HEK293T (cell line): ENCODE results near the gene CDC123.

ENCODE experiments used
- ARNT ChIP-seq: fragments of 450-650 bp; IDR thresholded peaks from 2 replicates; pipeline ENCODE4 v1.6.1; 2017; ENCODE audit warnings: mild to moderate bottlenecking
- BHLHE40 ChIP-seq: fragments of 450-650 bp; IDR thresholded peaks from 2 replicates; pipeline ENCODE4 v1.6.1; 2016; ENCODE audit warnings: mild to moderate bottlenecking, moderate library complexity, borderline replicate concordance
- CTBP1 ChIP-seq: fragments of 450-650 bp; IDR thresholded peaks from 2 replicates; pipeline ENCODE4 v1.6.1; 2016; ENCODE audit warnings: borderline replicate concordance
- ELF4 ChIP-seq: fragments of 450-650 bp; IDR thresholded peaks from 2 replicates; pipeline ENCODE4 v1.6.1; 2017; ENCODE audit warnings: antibody characterized with exemption
- FOXA1 ChIP-seq: fragments of 450-650 bp; IDR thresholded peaks from 2 replicates; pipeline ENCODE4 v1.6.1; 2016; ENCODE audit warnings: mild to moderate bottlenecking
- FOXM1 ChIP-seq: fragments of 450-650 bp; IDR thresholded peaks from 2 replicates; pipeline ENCODE4 v1.6.1; 2017; ENCODE audit warnings: mild to moderate bottlenecking, borderline replicate concordance
- HDGF ChIP-seq: fragments of 450-650 bp; IDR thresholded peaks from 2 replicates; pipeline ENCODE4 v1.6.1; 2017; ENCODE audit warnings: antibody characterized with exemption, borderline replicate concordance
- L3MBTL2 ChIP-seq: fragments of 450-650 bp; conservative IDR thresholded peaks from 2 replicates; pipeline ENCODE4 v1.6.1; 2016; ENCODE audit warnings: mild to moderate bottlenecking
- LEF1 ChIP-seq: fragments of 450-650 bp; IDR thresholded peaks from 2 replicates; pipeline ENCODE4 v1.6.1; 2017; ENCODE audit warnings: mild to moderate bottlenecking, borderline replicate concordance
- NFRKB ChIP-seq: fragments of 450-650 bp; IDR thresholded peaks from 2 replicates; pipeline ENCODE4 v1.6.1; 2016; ENCODE audit warnings: mild to moderate bottlenecking, moderate library complexity
- PKNOX1 ChIP-seq: fragments of 450-650 bp; IDR thresholded peaks from 2 replicates; pipeline ENCODE4 v1.6.1; 2016
- SP1 ChIP-seq: fragments of 450-650 bp; IDR thresholded peaks from 2 replicates; pipeline ENCODE4 v1.6.1; 2017
- TARDBP ChIP-seq: fragments of 450-650 bp; IDR thresholded peaks from 2 replicates; pipeline ENCODE4 v1.6.1; 2016

- no peak for TF ChIP-seq SP1
- no peak for TF ChIP-seq BHLHE40
- TF ChIP-seq L3MBTL2 = no peak
- TF ChIP-seq PKNOX1 = no peak
- no peak for TF ChIP-seq CTBP1
- TF ChIP-seq FOXM1 = no peak
- TF ChIP-seq ELF4 = no peak
- no peak for TF ChIP-seq ARNT
- TF ChIP-seq HDGF = no peak
- TF ChIP-seq LEF1 = no peak
- TF ChIP-seq NFRKB = no peak
- TF ChIP-seq FOXA1 = no peak
- TF ChIP-seq TARDBP = no peak
Measured at GRCh38 chr10:12212454-12212853, 16.5 kb downstream of the CDC123 start.
